HG03571 (cell line): ENCODE results near the gene OR1F1.
"Not testable (repeated sequence)": the region's sequence is repeated elsewhere in the genome, so short reads cannot be mapped to it uniquely, and the experiment has no call there.

Experiments
- ATAC-seq: cut with Tn5 transposase; IDR thresholded peaks from one replicate; pipeline ENCODE4 v1.9.1; 2021; ENCODE audit not compliant: unreplicated experiment

Gene OR1F1

GRCh38 chr16:3150346-3151218, 37.4 kb upstream of the OR1F1 start:
- ATAC-seq = peak; percentile 67

DNA sequence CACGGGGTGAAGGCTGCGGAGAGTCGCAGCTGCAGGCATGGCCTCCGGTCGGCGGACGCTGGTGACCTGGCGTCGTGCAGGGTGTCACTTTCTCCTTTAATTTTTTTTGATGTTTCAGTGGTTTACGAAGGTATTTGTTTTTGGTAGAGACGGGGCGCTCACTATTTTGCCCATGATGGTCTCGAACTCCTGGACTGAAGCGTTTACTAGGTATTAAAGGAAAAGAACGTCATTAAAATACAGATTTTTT, 36.1 kb upstream of the OR1F1 start:
- no peak for ATAC-seq

DNA sequence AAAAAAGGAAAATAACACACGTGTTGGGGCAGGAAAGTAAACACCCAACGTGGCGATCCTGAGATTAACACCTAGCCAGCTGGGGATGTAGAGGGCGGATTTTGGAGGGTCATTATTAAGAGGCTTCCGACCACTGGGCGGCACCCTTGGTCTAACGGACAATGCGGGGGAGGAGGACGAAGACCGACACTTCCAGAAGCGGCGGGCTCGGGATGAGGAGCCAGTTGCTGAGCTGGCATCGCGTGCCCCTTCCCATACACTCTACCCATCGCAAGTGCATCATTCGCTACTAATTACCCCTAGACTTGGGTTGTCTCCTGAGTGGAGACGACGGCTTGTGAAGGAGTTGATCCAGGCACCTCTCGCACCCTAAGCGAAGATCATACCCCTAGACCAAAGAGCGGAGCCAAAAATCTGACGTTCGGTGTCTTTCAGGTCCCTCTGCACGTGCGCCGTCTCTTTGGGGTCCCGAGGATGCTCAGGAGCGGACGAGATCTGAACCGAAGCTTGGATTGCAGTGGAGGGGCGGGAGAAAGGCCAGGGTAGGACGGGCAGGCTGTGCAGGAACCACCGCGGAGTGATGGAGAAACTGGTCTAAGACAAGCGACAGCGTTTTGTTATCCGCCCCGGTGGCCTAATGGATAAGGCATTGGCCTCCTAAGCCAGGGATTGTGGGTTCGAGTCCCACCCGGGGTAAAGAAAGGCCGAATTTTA, 35.6 kb upstream of the OR1F1 start:
- ATAC-seq = no peak

GRCh38 chr16:3152991-3153368, 35.0 kb upstream of the OR1F1 start:
- no peak for ATAC-seq

GRCh38 chr16:3155181-3155580, 32.8 kb upstream of the OR1F1 start:
- no peak for ATAC-seq

DNA sequence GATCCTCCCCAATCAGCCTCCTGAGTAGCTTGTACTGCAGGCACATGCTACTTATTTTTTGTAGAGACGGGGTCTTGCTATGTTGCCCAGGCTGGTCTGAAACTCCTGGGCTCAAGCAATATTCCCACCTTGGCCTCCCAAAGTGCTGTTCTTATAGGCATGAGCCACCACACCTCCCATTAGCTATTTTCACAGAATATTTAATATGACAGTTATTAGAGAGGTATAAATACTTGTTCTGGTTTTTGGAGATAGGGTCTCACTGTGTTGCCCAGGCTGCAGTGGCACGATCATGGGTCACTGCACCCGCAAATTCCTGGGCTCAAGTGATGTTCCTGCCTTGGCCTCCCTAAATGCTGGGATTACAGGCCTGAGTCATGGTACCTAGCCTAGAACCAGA, 32.0 kb upstream of the OR1F1 start:
- no peak for ATAC-seq

GRCh38 chr16:3157229-3158025, 30.6 kb upstream of the OR1F1 start:
- no peak for ATAC-seq

DNA sequence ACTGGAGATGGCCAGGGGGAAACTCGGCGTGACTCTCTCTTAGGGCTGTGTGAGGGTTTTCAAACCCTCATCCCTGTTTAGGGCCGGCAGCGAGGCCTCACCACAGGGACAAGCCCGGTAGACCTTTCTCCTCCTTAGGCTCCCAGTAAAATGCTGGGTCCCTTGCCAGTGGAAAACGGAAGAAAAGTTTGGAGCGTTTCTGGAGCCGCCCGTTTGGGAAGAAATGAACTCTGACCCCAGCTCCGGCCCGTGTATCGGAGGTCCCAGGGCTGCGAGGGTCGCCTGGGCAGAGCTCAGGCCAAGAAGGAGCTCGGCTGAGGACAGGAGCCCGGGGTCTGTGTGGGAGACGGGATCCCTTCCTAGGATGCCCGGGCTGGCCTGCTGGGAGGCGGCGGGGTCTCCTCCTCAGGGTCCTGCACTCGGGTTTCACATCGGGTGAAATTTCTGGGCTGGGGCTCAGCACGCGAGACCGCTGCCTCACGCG, 29.9 kb upstream of the OR1F1 start:
- ATAC-seq = no peak

GRCh38 chr16:3158510-3159314, 29.3 kb upstream of the OR1F1 start:
- ATAC-seq = no peak

DNA sequence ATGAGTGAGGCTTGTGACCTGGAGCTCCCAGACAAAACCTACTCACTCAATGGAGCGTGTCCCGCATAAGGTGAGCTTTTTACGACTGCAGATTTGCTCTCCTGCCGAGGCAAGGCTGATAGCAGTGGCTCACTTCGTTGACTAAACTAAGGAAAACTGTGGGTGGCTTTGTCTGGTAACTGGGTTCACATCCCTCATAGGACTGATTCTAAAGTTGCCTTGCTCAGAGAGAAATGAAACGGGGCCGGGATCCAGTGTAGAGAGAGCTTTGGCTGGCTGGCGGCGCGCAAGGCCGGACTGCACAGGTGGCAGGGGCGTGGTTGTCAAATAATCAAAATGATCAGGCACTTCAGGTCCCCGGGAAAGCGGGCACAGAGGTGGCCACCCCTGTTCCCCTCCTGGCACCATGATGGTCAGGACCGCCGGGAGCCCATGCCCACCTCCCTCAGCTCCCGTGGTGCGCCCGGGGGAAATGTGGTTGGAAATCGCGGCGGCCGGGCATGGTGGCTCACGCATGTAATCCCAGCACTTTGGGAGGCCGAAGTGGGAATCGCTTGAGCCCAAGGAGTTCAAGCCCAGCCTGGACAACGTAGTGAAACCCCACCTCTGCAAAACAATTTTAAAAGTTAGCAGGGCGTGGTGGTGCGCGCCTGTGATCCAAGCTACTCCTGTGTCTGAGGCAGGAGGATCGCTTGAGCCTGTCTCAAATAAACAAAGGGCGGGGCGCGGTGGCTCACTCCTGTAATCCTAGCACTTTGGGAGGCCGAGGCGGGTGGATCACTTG, 26.6 kb upstream of the OR1F1 start:
- ATAC-seq = no peak

DNA sequence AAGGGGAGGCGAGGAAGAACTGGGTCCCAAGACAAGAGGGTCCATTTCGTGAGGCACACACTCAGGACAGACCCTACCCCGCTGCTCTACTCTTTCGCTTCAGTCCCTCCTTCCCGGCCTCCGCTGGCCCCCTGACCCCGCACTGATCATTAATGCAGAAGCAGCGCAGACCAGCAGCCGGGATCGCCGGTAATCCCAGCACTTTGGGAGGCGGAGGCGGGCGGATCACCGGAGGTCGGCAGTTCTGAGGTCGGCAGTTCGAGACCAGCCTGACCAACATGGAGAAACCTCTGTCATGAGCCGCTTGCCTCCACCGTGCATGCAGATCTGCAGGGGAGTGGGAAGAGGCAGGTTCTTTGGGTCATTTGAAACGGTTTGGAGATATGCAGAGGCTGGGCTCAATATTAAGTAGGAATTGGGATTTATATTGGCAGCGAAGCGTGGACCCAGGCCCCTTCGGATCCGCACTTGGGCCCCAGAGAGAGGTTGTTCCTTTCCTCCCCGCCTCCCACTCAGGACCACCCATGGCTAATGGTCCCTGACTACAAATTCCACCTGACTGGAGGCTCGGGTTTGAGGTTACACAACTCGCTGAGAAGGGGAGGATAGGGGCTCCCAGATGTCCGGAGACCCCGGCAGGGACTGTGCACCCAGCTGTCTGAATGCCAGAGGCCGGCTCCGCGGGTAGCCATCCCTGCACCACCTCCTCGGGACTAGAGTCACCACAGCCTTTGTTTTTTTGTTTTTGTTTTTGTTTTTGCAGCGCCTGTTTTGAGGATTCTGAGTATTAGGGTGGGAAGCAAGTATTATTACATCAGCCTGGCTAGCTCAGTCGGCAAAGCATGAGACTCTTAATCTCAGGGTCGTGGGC, 23.6 kb upstream of the OR1F1 start:
- ATAC-seq = no peak

DNA sequence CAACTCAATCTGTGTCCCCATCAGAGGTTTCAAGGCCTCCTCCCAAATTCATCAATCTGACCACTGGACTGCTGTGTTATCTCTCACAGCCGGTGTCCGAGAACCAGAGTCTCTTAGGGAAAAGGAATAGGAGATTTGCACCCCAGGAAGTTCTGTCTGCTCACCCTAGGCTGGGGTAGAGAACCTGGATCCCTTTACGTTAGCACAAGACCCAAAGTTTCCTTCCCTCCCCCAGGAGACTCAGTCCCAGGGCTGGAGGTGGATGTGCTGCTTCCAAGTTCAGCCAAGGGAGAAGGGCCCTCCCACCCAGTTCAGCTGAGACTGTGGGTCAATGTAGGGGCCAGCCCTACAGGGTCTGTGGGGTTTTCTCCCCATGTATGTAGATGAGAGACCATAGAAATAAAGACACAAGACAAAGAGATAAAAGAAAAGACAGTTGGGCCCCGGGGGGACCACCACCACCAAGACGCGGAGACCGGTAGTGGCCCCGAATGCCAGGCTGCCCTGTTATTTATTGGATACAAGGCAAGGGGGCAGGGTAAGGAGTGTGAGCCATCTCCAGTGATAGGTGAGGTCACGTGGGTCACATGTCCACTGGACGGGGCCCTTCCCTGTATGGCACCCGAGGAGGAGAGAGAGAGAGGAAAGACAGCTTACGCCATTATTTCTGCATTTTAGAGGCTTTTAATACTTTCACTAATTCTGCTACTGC, 22.7 kb upstream of the OR1F1 start:
- ATAC-seq = no peak

DNA sequence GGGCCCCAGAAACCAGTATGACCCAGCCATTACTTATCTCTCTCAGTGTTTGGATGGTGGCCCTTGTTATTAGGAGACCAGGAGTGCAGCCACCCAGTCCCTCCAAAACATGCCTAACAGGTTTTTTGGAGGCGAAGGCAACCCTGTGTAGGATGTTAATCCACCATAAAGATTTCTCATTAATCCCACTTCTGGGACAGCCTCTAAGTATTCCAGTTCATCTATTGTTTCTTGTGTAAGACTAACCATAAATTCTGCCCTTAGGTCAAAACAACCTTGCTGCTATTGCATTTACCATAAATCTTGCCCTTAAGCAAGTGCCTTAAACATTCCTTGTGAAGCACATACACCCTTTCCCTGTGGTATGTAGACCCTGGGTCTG, 21.5 kb upstream of the OR1F1 start:
- no peak for ATAC-seq

DNA sequence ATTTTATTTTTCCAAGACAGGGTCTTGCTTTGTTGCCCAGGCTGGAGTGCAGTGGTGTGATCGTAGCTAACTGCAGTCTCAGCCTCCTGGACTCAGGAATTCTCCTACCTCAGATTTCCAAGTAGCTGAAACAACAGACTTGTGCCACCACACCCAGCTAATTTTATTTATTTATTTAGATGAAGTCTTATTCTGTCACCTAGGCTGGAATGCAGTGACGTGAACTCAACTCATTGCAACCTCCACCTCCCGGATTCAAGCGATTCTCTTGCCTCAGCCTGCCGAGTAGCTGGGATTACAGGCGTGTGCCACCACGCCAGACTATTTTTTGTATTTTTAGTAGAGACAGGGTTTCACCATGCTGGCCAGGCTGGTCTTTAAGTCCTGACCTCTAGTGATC, 19.3 kb upstream of the OR1F1 start:
- not testable (repeated sequence) for ATAC-seq

DNA sequence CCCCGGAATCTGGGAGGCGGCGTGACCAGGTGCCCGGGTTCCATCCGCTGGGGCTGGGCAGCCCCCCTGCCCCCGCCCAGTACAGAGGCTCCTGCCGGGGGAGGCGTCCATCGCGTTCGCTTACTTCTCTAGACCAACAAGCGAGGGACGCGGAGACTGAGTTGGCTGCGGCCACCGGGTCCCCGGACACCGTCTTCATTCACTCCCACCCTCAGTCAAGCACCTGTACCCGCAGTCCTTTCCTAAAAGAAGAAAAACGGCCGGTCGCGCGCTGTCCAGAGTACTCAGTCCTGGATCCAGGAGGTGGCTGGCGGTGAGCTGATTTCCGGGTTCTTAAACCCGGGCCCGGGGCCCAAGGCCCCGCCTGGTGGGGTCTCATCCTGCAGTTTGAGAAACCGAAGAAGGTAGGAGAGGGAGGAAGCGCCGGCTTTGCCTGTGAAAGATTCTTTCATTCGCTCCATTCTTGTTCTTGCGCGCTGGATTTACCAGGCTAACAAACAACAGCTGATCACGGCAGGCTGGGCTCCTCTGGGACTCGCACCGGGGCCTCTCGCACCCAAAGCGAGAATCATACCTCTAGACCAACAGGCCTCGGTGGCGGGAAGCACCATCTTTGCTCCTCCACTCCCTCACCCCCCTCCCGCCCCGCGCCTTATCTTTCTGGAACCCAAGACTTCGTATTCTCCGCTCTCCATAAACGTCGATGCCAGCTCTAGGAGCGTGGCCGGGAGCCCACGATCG, 17.4 kb upstream of the OR1F1 start:
- no peak for ATAC-seq

DNA sequence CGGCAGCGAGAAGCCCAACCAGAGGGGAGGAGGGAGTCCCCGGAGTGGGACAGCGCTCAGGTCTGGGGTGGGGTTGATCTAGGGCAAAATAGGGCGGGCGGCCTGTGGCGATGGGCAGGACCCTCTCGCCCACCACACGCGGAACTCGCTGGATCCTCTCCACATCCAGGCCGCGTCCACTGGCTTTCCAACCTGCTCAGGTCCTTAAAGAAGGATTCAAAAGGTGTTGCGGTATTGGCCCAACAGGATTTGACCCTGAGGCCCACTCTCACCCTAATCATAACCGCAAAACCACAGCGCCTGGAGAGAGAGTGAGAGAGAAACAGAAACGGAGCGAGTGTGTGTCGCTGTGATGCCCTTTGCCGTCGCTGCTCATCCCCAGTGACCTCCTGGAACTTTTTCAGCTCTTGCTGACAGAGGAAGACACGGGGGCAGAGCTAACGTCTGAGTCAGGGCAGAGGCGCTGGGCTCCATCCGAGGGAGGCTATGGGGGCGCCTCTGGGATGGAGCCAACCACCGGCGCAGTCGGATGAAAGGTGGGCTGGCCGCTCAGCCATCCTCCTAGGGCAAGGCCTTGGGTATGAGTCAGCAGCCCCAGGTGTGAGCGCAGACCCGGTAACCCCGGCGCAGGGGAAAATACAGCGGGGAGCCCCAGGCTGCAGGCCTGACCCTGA, 16.7 kb upstream of the OR1F1 start:
- no peak for ATAC-seq

DNA sequence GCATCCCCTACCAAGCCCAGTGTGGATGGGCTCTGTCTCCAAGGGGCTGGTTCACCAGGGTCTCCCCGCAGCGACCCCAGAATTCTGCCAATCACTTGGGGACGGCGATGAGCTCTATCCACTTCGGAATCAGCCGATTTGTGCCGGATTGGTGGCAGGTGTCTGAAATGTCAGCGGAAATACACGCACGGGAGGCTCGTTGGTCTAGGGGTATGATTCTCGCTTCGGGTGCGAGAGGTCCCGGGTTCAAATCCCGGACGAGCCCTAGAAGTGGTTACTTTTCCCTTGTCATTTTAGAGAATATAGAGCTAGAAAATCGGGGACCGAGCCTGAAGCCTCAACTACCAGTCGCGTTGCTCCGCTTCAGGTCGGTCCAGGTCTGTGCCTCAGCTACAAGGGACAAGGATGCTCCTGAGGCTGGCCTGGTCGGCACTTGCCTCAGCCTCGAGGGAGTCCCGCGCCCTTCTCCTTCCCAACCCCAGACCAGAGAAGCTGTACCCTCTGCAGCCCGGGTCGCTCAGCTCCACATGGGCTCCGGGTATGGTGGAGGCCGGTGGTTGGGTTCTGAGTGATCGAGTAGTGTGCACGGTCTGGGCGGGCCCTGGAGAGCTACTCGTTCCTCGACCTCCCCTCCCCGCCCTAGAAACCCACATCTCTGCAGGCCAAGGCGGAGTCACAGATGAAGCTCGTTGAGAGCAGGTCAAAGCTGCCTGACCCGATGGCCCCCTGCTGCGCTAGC, 16.0 kb upstream of the OR1F1 start:
- ATAC-seq = no peak
